HG03097 (cell line): ENCODE results near the gene PEX11B.

Experiments
- ATAC-seq: cut with Tn5 transposase; IDR thresholded peaks from one replicate; pipeline ENCODE4 v1.9.1; 2021; ENCODE audit not compliant: unreplicated experiment, low FRiP score

PEX11B gene

GRCh38 chr1:145918144-145918991 lies at the start of gene PEX11B:
PEX11B (minus strand) TSS chr1:145918717; CDS start chr1:145918688, 29 bp downstream.
- peak; percentile 74 for ATAC-seq

GRCh38 chr1:145967288-145967687 lies 48.8 kb upstream of the PEX11B start:
- ATAC-seq, result no peak

GRCh38 chr1:145965119-145965744 lies 46.7 kb upstream of the PEX11B start:
- ATAC-seq, result no peak

- ATAC-seq, result peak; percentile 84
Measured at GRCh38 chr1:145964328-145965118, 46.0 kb upstream of the PEX11B start, which contains the start of the genes ANKRD34A and POLR3GL. ANKRD34A (minus strand) TSS chr1:145964575; CDS start chr1:145961759, 2,816 bp downstream. POLR3GL (plus strand) TSS chr1:145964690; CDS start chr1:145974866, 10,176 bp downstream.

- no peak for ATAC-seq
Measured at GRCh38 chr1:145963265-145964019, 44.9 kb upstream of the PEX11B start.

- no peak for ATAC-seq
Measured at GRCh38 chr1:145962157-145963102, 43.9 kb upstream of the PEX11B start.

GRCh38 chr1:145961425-145962156 lies 43.1 kb upstream of the PEX11B start:
- ATAC-seq, result no peak

- no peak for ATAC-seq
Measured at GRCh38 chr1:145961109-145961424, 42.5 kb upstream of the PEX11B start.

GRCh38 chr1:145960468-145961108 lies 42.1 kb upstream of the PEX11B start:
- ATAC-seq, result no peak

GRCh38 chr1:145959957-145960467 lies 41.5 kb upstream of the PEX11B start:
- ATAC-seq, result no peak

GRCh38 chr1:145959333-145959732 lies 40.8 kb upstream of the PEX11B start:
- no peak for ATAC-seq

GRCh38 chr1:145958734-145959133 lies 40.2 kb upstream of the PEX11B start:
- ATAC-seq, result no peak

GRCh38 chr1:145957443-145958319 lies 39.2 kb upstream of the PEX11B start, which contains the start of gene LIX1L:
LIX1L (minus strand) TSS chr1:145958017; CDS start chr1:145957927, 90 bp downstream.
- peak; percentile 87 for ATAC-seq

GRCh38 chr1:145956781-145957442 lies 38.4 kb upstream of the PEX11B start:
- ATAC-seq, result no peak

GRCh38 chr1:145956361-145956760 lies 37.8 kb upstream of the PEX11B start:
- ATAC-seq, result no peak

GRCh38 chr1:145955436-145955835 lies 36.9 kb upstream of the PEX11B start:
- no peak for ATAC-seq
